GM12873 (cell line): ENCODE data around the gene ANKRD24.

Experiments used
- CTCF ChIP-seq: IDR thresholded peaks from 2 replicates; pipeline ENCODE4 v1.5.1; 2012; ENCODE audit warnings: low read depth, mild to moderate bottlenecking, moderate library complexity, low read length, control low read depth; ENCODE audit not compliant: insufficient read depth; ENCODE audit errors: missing control alignments

The ANKRD24 gene

GRCh38 chr19:4208385-4209094 lies 26.1 kb downstream of the ANKRD24 start:
- TF ChIP-seq CTCF = peak; percentile 71

GRCh38 chr19:4210166-4210731 lies 27.8 kb downstream of the ANKRD24 start:
- TF ChIP-seq CTCF = no peak

- TF ChIP-seq CTCF = no peak
Observed at GRCh38 chr19:4213116-4213515, 30.6 kb downstream of the ANKRD24 start.

- TF ChIP-seq CTCF = no peak
Observed at GRCh38 chr19:4215807-4216206, 33.3 kb downstream of the ANKRD24 start.

- no peak for TF ChIP-seq CTCF
Observed at GRCh38 chr19:4216846-4217245, 34.4 kb downstream of the ANKRD24 start.

- TF ChIP-seq CTCF = no peak
Observed at GRCh38 chr19:4217429-4218264, 35.2 kb downstream of the ANKRD24 start.

GRCh38 chr19:4220188-4220587 lies 37.7 kb downstream of the ANKRD24 start:
- TF ChIP-seq CTCF = no peak
